Measurements from ENCODE around the gene RAB4B.

DNA sequence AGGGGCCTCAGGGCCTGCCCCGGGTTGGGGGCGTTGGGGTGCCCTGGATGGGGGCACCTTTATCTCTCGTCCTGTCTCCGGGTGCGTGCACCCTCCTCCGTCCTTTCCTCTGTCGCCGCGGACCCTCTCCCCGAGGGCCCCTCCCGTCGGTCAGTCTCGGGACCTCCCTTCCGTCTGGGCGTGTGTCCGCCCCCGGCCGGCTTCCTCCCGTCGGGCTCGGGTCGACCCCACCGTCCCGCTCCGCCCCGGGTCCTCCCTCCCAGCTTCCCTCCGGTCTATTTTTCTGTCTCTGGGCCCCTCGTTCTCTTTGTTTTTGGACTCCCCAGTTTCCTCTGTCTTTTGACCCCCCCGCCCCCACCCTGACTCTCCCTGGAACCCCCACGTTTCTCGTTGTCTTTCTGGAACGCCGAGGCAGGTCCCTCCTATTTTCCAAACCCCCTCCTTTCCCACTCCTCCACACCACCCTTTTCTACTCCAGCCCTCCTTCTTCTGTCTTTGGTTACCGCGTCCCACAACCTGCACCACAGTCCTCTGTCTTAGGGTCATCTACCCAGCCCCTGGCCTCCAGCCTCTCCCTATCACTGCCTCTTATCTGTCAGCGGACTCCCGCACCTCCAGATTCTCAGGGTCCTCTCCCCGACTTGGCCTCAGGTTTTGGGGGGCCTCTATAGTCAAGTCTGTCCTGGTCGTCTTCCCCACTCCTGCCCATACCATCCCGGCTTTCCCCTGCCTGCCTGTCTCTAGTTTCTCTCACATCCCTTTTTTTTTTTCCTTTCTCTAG lies 21.7 kb downstream of the RAB4B start:
- TF ChIP-seq, protein P1, sequence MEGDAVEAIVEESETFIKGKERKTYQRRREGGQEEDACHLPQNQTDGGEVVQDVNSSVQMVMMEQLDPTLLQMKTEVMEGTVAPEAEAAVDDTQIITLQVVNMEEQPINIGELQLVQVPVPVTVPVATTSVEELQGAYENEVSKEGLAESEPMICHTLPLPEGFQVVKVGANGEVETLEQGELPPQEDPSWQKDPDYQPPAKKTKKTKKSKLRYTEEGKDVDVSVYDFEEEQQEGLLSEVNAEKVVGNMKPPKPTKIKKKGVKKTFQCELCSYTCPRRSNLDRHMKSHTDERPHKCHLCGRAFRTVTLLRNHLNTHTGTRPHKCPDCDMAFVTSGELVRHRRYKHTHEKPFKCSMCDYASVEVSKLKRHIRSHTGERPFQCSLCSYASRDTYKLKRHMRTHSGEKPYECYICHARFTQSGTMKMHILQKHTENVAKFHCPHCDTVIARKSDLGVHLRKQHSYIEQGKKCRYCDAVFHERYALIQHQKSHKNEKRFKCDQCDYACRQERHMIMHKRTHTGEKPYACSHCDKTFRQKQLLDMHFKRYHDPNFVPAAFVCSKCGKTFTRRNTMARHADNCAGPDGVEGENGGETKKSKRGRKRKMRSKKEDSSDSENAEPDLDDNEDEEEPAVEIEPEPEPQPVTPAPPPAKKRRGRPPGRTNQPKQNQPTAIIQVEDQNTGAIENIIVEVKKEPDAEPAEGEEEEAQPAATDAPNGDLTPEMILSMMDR (IDR thresholded peaks at IDR 0.05) = no peak
- TF ChIP-seq NFE2L1 (CRISPR knock-in tag; IDR thresholded peaks at IDR 0.05) = no peak
- TF ChIP-seq, protein P2, sequence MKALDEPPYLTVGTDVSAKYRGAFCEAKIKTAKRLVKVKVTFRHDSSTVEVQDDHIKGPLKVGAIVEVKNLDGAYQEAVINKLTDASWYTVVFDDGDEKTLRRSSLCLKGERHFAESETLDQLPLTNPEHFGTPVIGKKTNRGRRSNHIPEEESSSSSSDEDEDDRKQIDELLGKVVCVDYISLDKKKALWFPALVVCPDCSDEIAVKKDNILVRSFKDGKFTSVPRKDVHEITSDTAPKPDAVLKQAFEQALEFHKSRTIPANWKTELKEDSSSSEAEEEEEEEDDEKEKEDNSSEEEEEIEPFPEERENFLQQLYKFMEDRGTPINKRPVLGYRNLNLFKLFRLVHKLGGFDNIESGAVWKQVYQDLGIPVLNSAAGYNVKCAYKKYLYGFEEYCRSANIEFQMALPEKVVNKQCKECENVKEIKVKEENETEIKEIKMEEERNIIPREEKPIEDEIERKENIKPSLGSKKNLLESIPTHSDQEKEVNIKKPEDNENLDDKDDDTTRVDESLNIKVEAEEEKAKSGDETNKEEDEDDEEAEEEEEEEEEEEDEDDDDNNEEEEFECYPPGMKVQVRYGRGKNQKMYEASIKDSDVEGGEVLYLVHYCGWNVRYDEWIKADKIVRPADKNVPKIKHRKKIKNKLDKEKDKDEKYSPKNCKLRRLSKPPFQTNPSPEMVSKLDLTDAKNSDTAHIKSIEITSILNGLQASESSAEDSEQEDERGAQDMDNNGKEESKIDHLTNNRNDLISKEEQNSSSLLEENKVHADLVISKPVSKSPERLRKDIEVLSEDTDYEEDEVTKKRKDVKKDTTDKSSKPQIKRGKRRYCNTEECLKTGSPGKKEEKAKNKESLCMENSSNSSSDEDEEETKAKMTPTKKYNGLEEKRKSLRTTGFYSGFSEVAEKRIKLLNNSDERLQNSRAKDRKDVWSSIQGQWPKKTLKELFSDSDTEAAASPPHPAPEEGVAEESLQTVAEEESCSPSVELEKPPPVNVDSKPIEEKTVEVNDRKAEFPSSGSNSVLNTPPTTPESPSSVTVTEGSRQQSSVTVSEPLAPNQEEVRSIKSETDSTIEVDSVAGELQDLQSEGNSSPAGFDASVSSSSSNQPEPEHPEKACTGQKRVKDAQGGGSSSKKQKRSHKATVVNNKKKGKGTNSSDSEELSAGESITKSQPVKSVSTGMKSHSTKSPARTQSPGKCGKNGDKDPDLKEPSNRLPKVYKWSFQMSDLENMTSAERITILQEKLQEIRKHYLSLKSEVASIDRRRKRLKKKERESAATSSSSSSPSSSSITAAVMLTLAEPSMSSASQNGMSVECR (CRISPR knock-in tag; IDR thresholded peaks at IDR 0.05; ENCODE audit: borderline replicate concordance) = peak; percentile 31; the same call in 1 of the 2 replicates
- TF ChIP-seq NR3C1 (CRISPR knock-in tag; conservative IDR thresholded peaks at IDR 0.05; ENCODE audit: low read depth) = no peak
- no peak for TF ChIP-seq IRF2 (CRISPR knock-in tag; IDR thresholded peaks at IDR 0.05; ENCODE audit: borderline replicate concordance, low read depth)
- no peak for TF ChIP-seq ELF4 (CRISPR knock-in tag; IDR thresholded peaks at IDR 0.05; ENCODE audit: low read depth)
- no peak for TF ChIP-seq TCF7 (CRISPR knock-in tag; IDR thresholded peaks at IDR 0.05; ENCODE audit: low read depth)
- TF ChIP-seq, protein P3, sequence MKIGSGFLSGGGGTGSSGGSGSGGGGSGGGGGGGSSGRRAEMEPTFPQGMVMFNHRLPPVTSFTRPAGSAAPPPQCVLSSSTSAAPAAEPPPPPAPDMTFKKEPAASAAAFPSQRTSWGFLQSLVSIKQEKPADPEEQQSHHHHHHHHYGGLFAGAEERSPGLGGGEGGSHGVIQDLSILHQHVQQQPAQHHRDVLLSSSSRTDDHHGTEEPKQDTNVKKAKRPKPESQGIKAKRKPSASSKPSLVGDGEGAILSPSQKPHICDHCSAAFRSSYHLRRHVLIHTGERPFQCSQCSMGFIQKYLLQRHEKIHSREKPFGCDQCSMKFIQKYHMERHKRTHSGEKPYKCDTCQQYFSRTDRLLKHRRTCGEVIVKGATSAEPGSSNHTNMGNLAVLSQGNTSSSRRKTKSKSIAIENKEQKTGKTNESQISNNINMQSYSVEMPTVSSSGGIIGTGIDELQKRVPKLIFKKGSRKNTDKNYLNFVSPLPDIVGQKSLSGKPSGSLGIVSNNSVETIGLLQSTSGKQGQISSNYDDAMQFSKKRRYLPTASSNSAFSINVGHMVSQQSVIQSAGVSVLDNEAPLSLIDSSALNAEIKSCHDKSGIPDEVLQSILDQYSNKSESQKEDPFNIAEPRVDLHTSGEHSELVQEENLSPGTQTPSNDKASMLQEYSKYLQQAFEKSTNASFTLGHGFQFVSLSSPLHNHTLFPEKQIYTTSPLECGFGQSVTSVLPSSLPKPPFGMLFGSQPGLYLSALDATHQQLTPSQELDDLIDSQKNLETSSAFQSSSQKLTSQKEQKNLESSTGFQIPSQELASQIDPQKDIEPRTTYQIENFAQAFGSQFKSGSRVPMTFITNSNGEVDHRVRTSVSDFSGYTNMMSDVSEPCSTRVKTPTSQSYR (CRISPR knock-in tag; IDR thresholded peaks at IDR 0.05) = no peak
- TF ChIP-seq JUN (CRISPR knock-in tag; IDR thresholded peaks at IDR 0.05) = no peak
